ENCODE measurements around the gene CUL1. TPM values are rescaled to one million over a fixed set of nuclear protein-coding genes. Genes with fewer than 3 reads are reported as not detected.

CUL1 gene
- total RNA-seq, 6 donors from 2014 or later: 29.0 to 65.0 (median 45.9) TPM

GRCh38 chr7:148733496-148733895 lies 34.8 kb downstream of the CUL1 start:
- TF ChIP-seq CTCF (IDR thresholded peaks at IDR 0.05) (no peak), EP300 (IDR thresholded peaks at IDR 0.05) (no peak), POLR2A (IDR thresholded peaks at IDR 0.05) (no peak), POLR2AphosphoS5 (IDR thresholded peaks at IDR 0.05) (no peak)
- Histone ChIP-seq H3K4me3 (no peak overlapping the region), H3K27ac (no peak overlapping the region), H3K27me3 (no peaks in the 10 kb centered on the region), H3K36me3 (peaks cover 6 to 56% (median 20%) of the 10 kb centered on the region in 4 donors), H3K4me1 (peaks cover 8 to 15% (median 14%) of the 10 kb centered on the region in 4 donors), H3K9me3 (no peaks in the 10 kb centered on the region)
- WGBS, 2 donors: 77 to 79% methylated on average over 2 of the region's 2 CpGs
- ATAC-seq (ENCODE audit: low FRiP score in 2 of 2): no peak
- DNase-seq: no peak

- WGBS, 2 donors: 94 to 95% methylated on average over 11 of the region's 11 CpGs
- TF ChIP-seq POLR2A (IDR thresholded peaks at IDR 0.05): no peak
- TF ChIP-seq EP300 (IDR thresholded peaks at IDR 0.05): no peak
- no peak for TF ChIP-seq POLR2AphosphoS5 (IDR thresholded peaks at IDR 0.05)
- TF ChIP-seq CTCF (IDR thresholded peaks at IDR 0.05): no peak
- Histone ChIP-seq H3K4me1 (peaks cover 0 to 6% (median 3%) of the 10 kb centered on the region in 4 donors), H3K27me3 (no peaks in the 10 kb centered on the region), H3K9me3 (no peaks in the 10 kb centered on the region), H3K27ac (no peak overlapping the region), H3K4me3 (no peak overlapping the region), H3K36me3 (peaks cover 6 to 67% (median 22%) of the 10 kb centered on the region in 4 donors)
- no peak for ATAC-seq (ENCODE audit: low FRiP score in 2 of 2)
- peak in 1 of 2 donors; percentile 10 for DNase-seq
Measured at GRCh38 chr7:148735141-148735540, 36.4 kb downstream of the CUL1 start.

- Histone ChIP-seq H3K27ac (no peak overlapping the region), H3K27me3 (no peaks in the 10 kb centered on the region), H3K9me3 (no peaks in the 10 kb centered on the region), H3K4me3 (no peak overlapping the region), H3K4me1 (no peaks in the 10 kb centered on the region), H3K36me3 (peaks cover 6 to 66% (median 30%) of the 10 kb centered on the region in 4 donors)
- ATAC-seq (ENCODE audit: low FRiP score in 2 of 2) (no peak), DNase-seq (no peak)
- WGBS, 2 donors: 97 to 100% methylated on average over 3 of the region's 3 CpGs
- no peak for TF ChIP-seq CTCF (IDR thresholded peaks at IDR 0.05)
- TF ChIP-seq POLR2A (IDR thresholded peaks at IDR 0.05): no peak
- TF ChIP-seq EP300 (IDR thresholded peaks at IDR 0.05): no peak
- TF ChIP-seq POLR2AphosphoS5 (IDR thresholded peaks at IDR 0.05): no peak
Measured at GRCh38 chr7:148735967-148736366, 37.3 kb downstream of the CUL1 start.

- peaks cover 0 to 59% (median 30%) of the 10 kb centered on the region in 4 donors for H3K36me3 ChIP-seq
- no peaks in the 10 kb centered on the region for H3K4me1 ChIP-seq
- H3K27ac ChIP-seq: no peak overlapping the region
- H3K27me3 ChIP-seq: no peaks in the 10 kb centered on the region
- no peak overlapping the region for H3K4me3 ChIP-seq
- H3K9me3 ChIP-seq: no peaks in the 10 kb centered on the region
- DNase-seq (peak in 1 of 2 donors; percentile 13), ATAC-seq (ENCODE audit: low FRiP score in 2 of 2) (no peak)
- TF ChIP-seq POLR2A (IDR thresholded peaks at IDR 0.05) (no peak), POLR2AphosphoS5 (IDR thresholded peaks at IDR 0.05) (no peak), CTCF (IDR thresholded peaks at IDR 0.05) (no peak), EP300 (IDR thresholded peaks at IDR 0.05) (no peak)
- 89 to 91% methylated on average over 14 of the region's 14 CpGs for WGBS, 2 donors
Measured at GRCh38 chr7:148738737-148739535, 40.2 kb downstream of the CUL1 start.

Measured in upper lobe of left lung (tissue), 6 donors.